Caco-2 (cell line): ENCODE data around the gene KIRREL3. TPM values are rescaled to one million over a fixed set of nuclear protein-coding genes. Genes with fewer than 3 reads are reported as not detected.

Experiments
- BruUV-seq: library from RNA; stranded (reverse); fragments of 400-500 nt; replicated peaks from 2 replicates; lab custom pipeline; 2021; lab: Mats Ljungman, UMichigan
- CTCF ChIA-PET: fragments of 300-600 bp; sonication (Branson Sonifier 250); formaldehyde crosslinking; loops from one replicate; lab custom pipeline; 2022; ENCODE audit warnings: antibody characterized with exemption; lab: Charles Lee
- POLR2A ChIA-PET: fragments of 300-600 bp; sonication (Branson Sonifier 250); formaldehyde crosslinking; loops from one replicate; lab custom pipeline; 2022; ENCODE audit warnings: antibody characterized with exemption; lab: Charles Lee
- DNase-seq, 2 experiments: peaks; one replicate each; pipeline versions ENCODE4 v3.0.0 to v3.0.0-alpha.2; 2020 to 2022
- H3K27me3 ChIP-seq: replicated peaks from 2 replicates; pipeline ENCODE4 v1.6.0; 2011; ENCODE audit warnings: low read length; ENCODE audit not compliant: control insufficient read depth, insufficient read depth
- H3K36me3 ChIP-seq: 2 replicates; pipeline ENCODE4 v1.5.1; 2011; ENCODE audit warnings: low read length; ENCODE audit not compliant: control insufficient read depth, insufficient read depth
- H3K4me1 ChIP-seq: fragments of 250-450 bp; sonication (Bioruptor Pico); 2 replicates; pipeline ENCODE4 v1.5.1; 2020; ENCODE audit warnings: mild to moderate bottlenecking
- H3K4me3 ChIP-seq: 2 replicates; pipeline ENCODE4 v1.5.1; 2011; ENCODE audit warnings: low read depth, mild to moderate bottlenecking, control low read depth, low read length
- H3K9me3 ChIP-seq: fragments of 250-450 bp; sonication (Bioruptor Pico); 2 replicates; pipeline ENCODE4 v1.5.1; 2020; ENCODE audit warnings: mild to moderate bottlenecking, moderate library complexity
- H3K27ac Mint-ChIP-seq: one replicate; pipeline ENCODE4 v1.8.0; 2022; ENCODE audit warnings: mixed read lengths; ENCODE audit not compliant: unreplicated experiment
- H3K27me3 Mint-ChIP-seq: one replicate; pipeline ENCODE4 v1.8.0; 2022; ENCODE audit warnings: mixed read lengths; ENCODE audit not compliant: insufficient read depth, unreplicated experiment
- H3K36me3 Mint-ChIP-seq: one replicate; pipeline ENCODE4 v1.8.0; 2022; ENCODE audit warnings: mild to moderate bottlenecking, mixed read lengths; ENCODE audit not compliant: insufficient read depth, unreplicated experiment
- H3K4me1 Mint-ChIP-seq: one replicate; pipeline ENCODE4 v1.8.0; 2022; ENCODE audit warnings: low read depth, mixed read lengths; ENCODE audit not compliant: unreplicated experiment
- H3K4me3 Mint-ChIP-seq: one replicate; pipeline ENCODE4 v1.8.0; 2022; ENCODE audit warnings: mild to moderate bottlenecking, moderate library complexity, mixed read lengths; ENCODE audit not compliant: unreplicated experiment
- H3K9me3 Mint-ChIP-seq: one replicate; pipeline ENCODE4 v1.8.0; 2022; ENCODE audit warnings: mixed read lengths; ENCODE audit not compliant: unreplicated experiment
- intact Hi-C: fragments of 100-400 bp; cut with micrococcal nuclease; formaldehyde crosslinking; loops from one replicate; pipeline ENCODE4 v1.10.0; 2022; ENCODE audit not compliant: unreplicated experiment
- total RNA-seq: library from RNA; stranded (reverse); gene quantifications from 2 replicates; pipeline ENCODE4 v1.2.3, GENCODE V29; 2022
- TF ChIP-seq, protein P1 (sequence below), 2 experiments: fragments of 200-600 bp in 1 of 2; IDR thresholded peaks; 1 replicate in 1 of 2; 2 replicates in 1 of 2; pipeline versions ENCODE4 v1.5.1 to v1.8.0; 2011 to 2022; ENCODE audit warnings: antibody characterized with exemption in 1 of 2, control low read depth in 1 of 2, inconsistent platforms in 1 of 2, low read depth in 1 of 2, low read length in 1 of 2, mild to moderate bottlenecking in 1 of 2, moderate library complexity in 1 of 2; ENCODE audit not compliant: insufficient read depth in 1 of 2, severe bottlenecking in 1 of 2, unreplicated experiment in 1 of 2

KIRREL3 gene
- total RNA-seq, 1 experiment from 2014 or later, result not detected

DNA sequence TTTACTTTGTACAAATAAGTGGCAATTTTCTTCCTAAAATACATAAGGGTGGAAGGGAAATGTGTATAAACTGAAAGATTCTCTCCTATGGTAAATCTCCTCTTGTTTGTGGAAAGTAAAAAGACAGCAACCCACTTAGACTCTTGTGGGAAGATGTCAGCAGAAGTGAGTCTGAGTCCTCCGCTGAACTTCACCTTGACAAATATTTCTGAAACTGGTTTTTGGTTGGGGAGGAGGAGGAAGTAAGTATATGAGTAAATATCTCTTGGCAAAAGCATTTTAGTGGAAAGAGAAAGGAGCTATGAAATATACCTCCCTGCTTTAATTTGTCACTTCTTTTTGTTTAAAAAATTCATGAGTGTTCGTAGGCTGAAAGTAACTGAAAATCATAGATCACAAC, 196.2 kb downstream of the KIRREL3 start:
- H3K27ac Mint-ChIP-seq, result no peak overlapping the region
- peaks cover 25% of the 10 kb centered on the region for H3K27me3 Mint-ChIP-seq
- no TSS peak for BruUV-seq
- no peaks in the 10 kb centered on the region for H3K4me1 Mint-ChIP-seq
- no peaks in the 10 kb centered on the region for H3K4me1 ChIP-seq
- ChIA-PET CTCF (no interaction called here), POLR2A (no interaction called here)
- H3K36me3 ChIP-seq, result no peaks in the 10 kb centered on the region
- no peaks in the 10 kb centered on the region for H3K36me3 Mint-ChIP-seq
- H3K4me3 Mint-ChIP-seq, result no peak overlapping the region
- no peaks in the 10 kb centered on the region for H3K27me3 ChIP-seq
- DNase-seq, result no peak
- no peak overlapping the region for H3K4me3 ChIP-seq
- TF ChIP-seq, protein P1, sequence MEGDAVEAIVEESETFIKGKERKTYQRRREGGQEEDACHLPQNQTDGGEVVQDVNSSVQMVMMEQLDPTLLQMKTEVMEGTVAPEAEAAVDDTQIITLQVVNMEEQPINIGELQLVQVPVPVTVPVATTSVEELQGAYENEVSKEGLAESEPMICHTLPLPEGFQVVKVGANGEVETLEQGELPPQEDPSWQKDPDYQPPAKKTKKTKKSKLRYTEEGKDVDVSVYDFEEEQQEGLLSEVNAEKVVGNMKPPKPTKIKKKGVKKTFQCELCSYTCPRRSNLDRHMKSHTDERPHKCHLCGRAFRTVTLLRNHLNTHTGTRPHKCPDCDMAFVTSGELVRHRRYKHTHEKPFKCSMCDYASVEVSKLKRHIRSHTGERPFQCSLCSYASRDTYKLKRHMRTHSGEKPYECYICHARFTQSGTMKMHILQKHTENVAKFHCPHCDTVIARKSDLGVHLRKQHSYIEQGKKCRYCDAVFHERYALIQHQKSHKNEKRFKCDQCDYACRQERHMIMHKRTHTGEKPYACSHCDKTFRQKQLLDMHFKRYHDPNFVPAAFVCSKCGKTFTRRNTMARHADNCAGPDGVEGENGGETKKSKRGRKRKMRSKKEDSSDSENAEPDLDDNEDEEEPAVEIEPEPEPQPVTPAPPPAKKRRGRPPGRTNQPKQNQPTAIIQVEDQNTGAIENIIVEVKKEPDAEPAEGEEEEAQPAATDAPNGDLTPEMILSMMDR (IDR thresholded peaks at IDR 0.05; ENCODE audit: insufficient read depth in 1 of 2, low read depth in 1 of 2, low read length in 1 of 2, severe bottlenecking in 1 of 2, unreplicated experiment in 1 of 2), result no peak
- intact Hi-C loops, result no loop called here
- no peaks in the 10 kb centered on the region for H3K9me3 ChIP-seq
- H3K9me3 Mint-ChIP-seq, result peaks cover 3% of the 10 kb centered on the region

- TF ChIP-seq, protein P1 (IDR thresholded peaks at IDR 0.05; ENCODE audit: insufficient read depth in 1 of 2, low read depth in 1 of 2, low read length in 1 of 2, severe bottlenecking in 1 of 2, unreplicated experiment in 1 of 2), result no peak
- peaks cover 11% of the 10 kb centered on the region for H3K9me3 Mint-ChIP-seq
- Histone ChIP-seq H3K9me3 (no peaks in the 10 kb centered on the region), H3K36me3 (no peaks in the 10 kb centered on the region), H3K4me1 (no peaks in the 10 kb centered on the region), H3K4me3 (no peak overlapping the region), H3K27me3 (0 out of 2 replicates have a peak, but pooled peaks cover 2% of the 10 kb centered on the region)
- ChIA-PET POLR2A (no interaction called here), CTCF (no interaction called here)
- H3K4me3 Mint-ChIP-seq, result no peak overlapping the region
- no TSS peak for BruUV-seq
- peaks cover 22% of the 10 kb centered on the region for H3K27me3 Mint-ChIP-seq
- no peak overlapping the region for H3K27ac Mint-ChIP-seq
- H3K4me1 Mint-ChIP-seq, result no peaks in the 10 kb centered on the region
- H3K36me3 Mint-ChIP-seq, result no peaks in the 10 kb centered on the region
- intact Hi-C loops, result no loop called here
- DNase-seq, result no peak
Measured at GRCh38 chr11:126800009-126800408, 200.6 kb downstream of the KIRREL3 start.

- CTCF ChIA-PET, result no interaction called here
Measured at GRCh38 chr11:126797457-126798169, 203.0 kb downstream of the KIRREL3 start.

More at GRCh38 chr11:126797457-126798169, 203.0 kb downstream of the KIRREL3 start:
- no peak overlapping the region for H3K4me3 Mint-ChIP-seq
- Histone ChIP-seq H3K27me3 (0 out of 2 replicates have a peak, but pooled peaks cover 2% of the 10 kb centered on the region), H3K36me3 (no peaks in the 10 kb centered on the region), H3K4me3 (no peak overlapping the region), H3K9me3 (no peaks in the 10 kb centered on the region), H3K4me1 (no peaks in the 10 kb centered on the region)
- TF ChIP-seq, protein P1 (IDR thresholded peaks at IDR 0.05; ENCODE audit: insufficient read depth in 1 of 2, low read depth in 1 of 2, low read length in 1 of 2, severe bottlenecking in 1 of 2, unreplicated experiment in 1 of 2), result no peak
- POLR2A ChIA-PET, result no interaction called here
- intact Hi-C loops, result loop anchor here (5.0 kb wide), 1 partner anchor 70 kb away; no protein-coding TSS in a partner anchor
- peaks cover 11% of the 10 kb centered on the region for H3K9me3 Mint-ChIP-seq
- peaks cover 17% of the 10 kb centered on the region for H3K27me3 Mint-ChIP-seq
- H3K36me3 Mint-ChIP-seq, result no peaks in the 10 kb centered on the region
- no TSS peak for BruUV-seq
- H3K27ac Mint-ChIP-seq, result no peak overlapping the region
- DNase-seq, result no peak
- H3K4me1 Mint-ChIP-seq, result no peaks in the 10 kb centered on the region
